ENCODE data around the gene DNAH10.

The DNAH10 gene

GRCh38 chr12:123877968-123878367, 115.9 kb downstream of the DNAH10 start:
- TF ChIP-seq CTCF (IDR thresholded peaks at IDR 0.05; ENCODE audit: low read depth, low read length): no peak
- no peak for DNase-seq (ENCODE audit: extremely low read depth, low read depth)

GRCh38 chr12:123879101-123879500, 117.0 kb downstream of the DNAH10 start:
- TF ChIP-seq CTCF (IDR thresholded peaks at IDR 0.05; ENCODE audit: low read depth, low read length): no peak
- DNase-seq (ENCODE audit: extremely low read depth, low read depth): no peak

- DNase-seq (ENCODE audit: extremely low read depth, low read depth): no peak
- TF ChIP-seq CTCF (IDR thresholded peaks at IDR 0.05; ENCODE audit: low read depth, low read length): no peak
Observed at GRCh38 chr12:123879691-123880090, 117.6 kb downstream of the DNAH10 start.

GRCh38 chr12:123882161-123882705, 120.1 kb downstream of the DNAH10 start:
- DNase-seq (ENCODE audit: extremely low read depth, low read depth): no peak
- TF ChIP-seq CTCF (IDR thresholded peaks at IDR 0.05; ENCODE audit: low read depth, low read length): no peak

GRCh38 chr12:123886258-123886657, 124.2 kb downstream of the DNAH10 start:
- no peak for TF ChIP-seq CTCF (IDR thresholded peaks at IDR 0.05; ENCODE audit: low read depth, low read length)
- no peak for DNase-seq (ENCODE audit: extremely low read depth, low read depth)

GRCh38 chr12:123886931-123887582, 125.0 kb downstream of the DNAH10 start:
- no peak for DNase-seq (ENCODE audit: extremely low read depth, low read depth)
- no peak for TF ChIP-seq CTCF (IDR thresholded peaks at IDR 0.05; ENCODE audit: low read depth, low read length)

- DNase-seq (ENCODE audit: extremely low read depth, low read depth): peak; percentile 10
- no peak for TF ChIP-seq CTCF (IDR thresholded peaks at IDR 0.05; ENCODE audit: low read depth, low read length)
Observed at GRCh38 chr12:123888989-123889388, 126.9 kb downstream of the DNAH10 start.

Measured in AG09319 (cell line).